GM21528 (cell line): ENCODE measurements around the gene UMODL1.

ENCODE experiments used
- ATAC-seq: cut with Tn5 transposase; IDR thresholded peaks from one replicate; pipeline ENCODE4 v1.9.1; 2021; ENCODE audit warnings: mild to moderate bottlenecking, moderate library complexity; ENCODE audit not compliant: unreplicated experiment, low FRiP score

UMODL1 gene

GRCh38 chr21:42071146-42071737 lies at the start of gene UMODL1:
UMODL1 (plus strand) TSS chr21:42071317; CDS start chr21:42071317, 0 bp downstream.
- ATAC-seq = no peak

- ATAC-seq = no peak
Observed at GRCh38 chr21:42021371-42022090, 49.6 kb upstream of the UMODL1 start.

- no peak for ATAC-seq
Observed at GRCh38 chr21:42022091-42022430, 49.1 kb upstream of the UMODL1 start.

- ATAC-seq = no peak
Observed at GRCh38 chr21:42022906-42023305, 48.2 kb upstream of the UMODL1 start.

- ATAC-seq = no peak
Observed at GRCh38 chr21:42025376-42026081, 45.6 kb upstream of the UMODL1 start.

- ATAC-seq = no peak
Observed at GRCh38 chr21:42026082-42026435, 45.1 kb upstream of the UMODL1 start.

- no peak for ATAC-seq
Observed at GRCh38 chr21:42027085-42027821, 43.9 kb upstream of the UMODL1 start.

GRCh38 chr21:42027822-42028765 lies 43.0 kb upstream of the UMODL1 start:
- ATAC-seq = no peak

GRCh38 chr21:42028766-42029425 lies 42.2 kb upstream of the UMODL1 start:
- ATAC-seq = no peak

- no peak for ATAC-seq
Observed at GRCh38 chr21:42030311-42030710, 40.8 kb upstream of the UMODL1 start.

- no peak for ATAC-seq
Observed at GRCh38 chr21:42031241-42031640, 39.9 kb upstream of the UMODL1 start.

- ATAC-seq = no peak
Observed at GRCh38 chr21:42031816-42032215, 39.3 kb upstream of the UMODL1 start.

- ATAC-seq = no peak
Observed at GRCh38 chr21:42032266-42032665, 38.9 kb upstream of the UMODL1 start.

- no peak for ATAC-seq
Observed at GRCh38 chr21:42032968-42033367, 38.1 kb upstream of the UMODL1 start.

GRCh38 chr21:42036313-42036712 lies 34.8 kb upstream of the UMODL1 start:
- no peak for ATAC-seq

GRCh38 chr21:42037516-42037915 lies 33.6 kb upstream of the UMODL1 start:
- ATAC-seq = no peak

GRCh38 chr21:42037943-42038342 lies 33.2 kb upstream of the UMODL1 start:
- ATAC-seq = no peak

- no peak for ATAC-seq
Observed at GRCh38 chr21:42038393-42038792, 32.7 kb upstream of the UMODL1 start.

- ATAC-seq = no peak
Observed at GRCh38 chr21:42038826-42039425, 32.2 kb upstream of the UMODL1 start.
